ENCODE data around the gene ARL14. TPM values are rescaled to one million over a fixed set of nuclear protein-coding genes. Genes with fewer than 3 reads are reported as not detected.

The ARL14 gene
- total RNA-seq, 1 experiment from 2014 or later: not detected

DNA sequence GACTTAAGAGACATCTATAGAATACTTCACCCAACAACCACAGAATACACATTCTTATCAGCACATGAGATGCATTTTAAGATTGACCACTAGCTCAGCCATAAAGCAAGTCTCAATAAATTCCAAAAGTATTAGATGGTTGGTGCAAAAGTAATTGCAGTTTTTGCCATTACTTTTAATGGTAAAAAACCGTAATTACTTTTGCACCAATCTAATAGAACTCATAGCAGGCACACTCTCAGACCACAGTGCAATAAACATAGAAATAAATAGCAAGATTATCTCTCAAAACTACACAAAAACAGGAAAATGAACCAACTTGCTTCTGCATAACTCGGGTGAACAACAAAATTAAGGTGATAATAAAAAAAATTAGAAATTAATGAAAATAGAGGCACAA is 45.4 kb downstream of the ARL14 start:
- Histone ChIP-seq H2BK20ac (ENCODE audit: low read depth, low read length, poor library complexity, severe bottlenecking) (no peak overlapping the region), H2BK5ac (ENCODE audit: insufficient read length, low read length) (no peak overlapping the region), H3K27me3 (ENCODE audit: insufficient read depth, low read length) (no peaks in the 10 kb centered on the region), H3K14ac (ENCODE audit: insufficient read depth, low read length) (no peak overlapping the region), H3K27ac (ENCODE audit: insufficient read length, low read depth, low read length) (no peak overlapping the region), H4K20me1 (ENCODE audit: control insufficient read depth, insufficient read depth, insufficient read length) (no peaks in the 10 kb centered on the region), H3K4me1 (ENCODE audit: insufficient read depth, low read length) (no peaks in the 10 kb centered on the region), H3K9ac (ENCODE audit: extremely low read depth, insufficient read length, low read length) (no peak overlapping the region), H2BK120ac (ENCODE audit: low read depth, low read length, poor library complexity, severe bottlenecking) (no peak overlapping the region), H4K5ac (ENCODE audit: insufficient read length, low read depth, low read length) (no peak overlapping the region), H4K91ac (ENCODE audit: insufficient read length, low read depth, low read length) (no peak overlapping the region), H3K56ac (ENCODE audit: insufficient read length, low read depth, low read length) (no peak overlapping the region), H2BK12ac (ENCODE audit: insufficient read length, low read depth, low read length) (no peak overlapping the region), H3K18ac (ENCODE audit: insufficient read length, low read depth, low read length) (no peak overlapping the region), H2BK15ac (ENCODE audit: low read depth, low read length) (no peak overlapping the region), H3K79me2 (ENCODE audit: insufficient read depth, low read length) (no peaks in the 10 kb centered on the region), H3K4ac (ENCODE audit: low read depth, low read length) (no peak overlapping the region), H3K23ac (ENCODE audit: insufficient read length, low read depth, low read length) (no peak overlapping the region), H2AFZ (ENCODE audit: low read length) (no peak overlapping the region), H3K23me2 (ENCODE audit: insufficient read length, low read depth, low read length, poor library complexity, severe bottlenecking) (no peaks in the 10 kb centered on the region), H3K79me1 (ENCODE audit: insufficient read depth, low read depth, low read length, poor library complexity, severe bottlenecking) (no peaks in the 10 kb centered on the region), H2AK5ac (ENCODE audit: insufficient read length, low read length) (no peak overlapping the region), H3K4me2 (ENCODE audit: insufficient read depth, insufficient read length, low read length) (no peak overlapping the region), H3K9me3 (ENCODE audit: control insufficient read depth, low read depth, low read length) (no peaks in the 10 kb centered on the region), H4K8ac (replicated peaks; ENCODE audit: insufficient read length, low read depth, low read length) (no peak overlapping the region), H3T11ph (ENCODE audit: low read length) (no peak overlapping the region)
- Mint-ChIP-seq H3K27me3 (ENCODE audit: low read depth) (no peaks in the 10 kb centered on the region), H3K4me3 (no peak overlapping the region), H3K4me1 (no peaks in the 10 kb centered on the region), H3K27ac (no peak overlapping the region), H3K9me3 (peaks cover 2 to 7% of the 10 kb centered on the region in 2 experiments; a peak in 3 of 5 replicates), H3K36me3 (ENCODE audit: insufficient read depth in 1 of 3, low read depth in 3 of 3) (no peaks in the 10 kb centered on the region)
- no peak for DNase-seq
- no CpG with 5 or more reads among the region's 2 CpGs for WGBS (ENCODE audit: extremely low coverage, insufficient read length, low lambda C conversion rate)
- TF ChIP-seq, protein P1, sequence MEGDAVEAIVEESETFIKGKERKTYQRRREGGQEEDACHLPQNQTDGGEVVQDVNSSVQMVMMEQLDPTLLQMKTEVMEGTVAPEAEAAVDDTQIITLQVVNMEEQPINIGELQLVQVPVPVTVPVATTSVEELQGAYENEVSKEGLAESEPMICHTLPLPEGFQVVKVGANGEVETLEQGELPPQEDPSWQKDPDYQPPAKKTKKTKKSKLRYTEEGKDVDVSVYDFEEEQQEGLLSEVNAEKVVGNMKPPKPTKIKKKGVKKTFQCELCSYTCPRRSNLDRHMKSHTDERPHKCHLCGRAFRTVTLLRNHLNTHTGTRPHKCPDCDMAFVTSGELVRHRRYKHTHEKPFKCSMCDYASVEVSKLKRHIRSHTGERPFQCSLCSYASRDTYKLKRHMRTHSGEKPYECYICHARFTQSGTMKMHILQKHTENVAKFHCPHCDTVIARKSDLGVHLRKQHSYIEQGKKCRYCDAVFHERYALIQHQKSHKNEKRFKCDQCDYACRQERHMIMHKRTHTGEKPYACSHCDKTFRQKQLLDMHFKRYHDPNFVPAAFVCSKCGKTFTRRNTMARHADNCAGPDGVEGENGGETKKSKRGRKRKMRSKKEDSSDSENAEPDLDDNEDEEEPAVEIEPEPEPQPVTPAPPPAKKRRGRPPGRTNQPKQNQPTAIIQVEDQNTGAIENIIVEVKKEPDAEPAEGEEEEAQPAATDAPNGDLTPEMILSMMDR (conservative IDR thresholded peaks at IDR 0.05): no peak
